Psoas muscle (tissue), 8 donors: ENCODE results near the gene PLD6. TPM values are rescaled to one million over a fixed set of nuclear protein-coding genes. Genes with fewer than 3 reads are reported as not detected.
"Not testable (repeated sequence)": the region's sequence is repeated elsewhere in the genome, so short reads cannot be mapped to it uniquely, and the experiment has no call there.

Source experiments
- ATAC-seq, 4 donors: fragments of 200-7000 bp; cut with Tn5 transposase; one replicate each; pipeline ENCODE4 v1.9.1; 2020; ENCODE audit warnings: moderate library complexity in 3 of 4, mild to moderate bottlenecking in 2 of 4
- DNase-seq, 2 donors: peaks; one replicate each; pipeline ENCODE4 v3.0.0-alpha.2; 2020
- H3K27ac ChIP-seq: fragments of 200-600 bp; one replicate; pipeline ENCODE4 v1.8.0; 2022
- H3K27me3 ChIP-seq, 3 donors: fragments of 200-600 bp in 1 of 3; one replicate each; pipeline versions ENCODE4 v1.6.1 to v1.8.0; 2013 to 2022; ENCODE audit warnings: low read length in 2 of 3, mild to moderate bottlenecking in 2 of 3, moderate library complexity in 1 of 3; ENCODE audit not compliant: insufficient read depth in 3 of 3
- H3K36me3 ChIP-seq, 2 donors: fragments of 200-600 bp in 1 of 2; one replicate each; pipeline versions ENCODE4 v1.6.1 to v1.8.0; 2013 to 2022; ENCODE audit warnings: low read depth in 1 of 2, mild to moderate bottlenecking in 1 of 2, moderate library complexity in 1 of 2; ENCODE audit not compliant: insufficient read depth in 1 of 2
- H3K4me1 ChIP-seq: fragments of 200-600 bp; one replicate; pipeline ENCODE4 v1.8.0; 2022
- H3K4me3 ChIP-seq: fragments of 200-600 bp; one replicate; pipeline ENCODE4 v1.8.0; 2022; ENCODE audit warnings: mild to moderate bottlenecking
- H3K9me3 ChIP-seq: fragments of 200-600 bp; one replicate; pipeline ENCODE4 v1.8.0; 2022
- WGBS, 3 donors: extraction: QIAGEN DNeasy Blood & Tissue Kit; methylation state at CpG; one replicate each; pipeline versions ENCODE4 v1.1.6 to v1.1.7; 2013; 5-methylcytosine and 5-hydroxymethylcytosine counted together
- intact Hi-C, 2 donors: fragments of 100-400 bp; cut with DNase I; formaldehyde crosslinking; loops; one replicate each; pipeline versions ENCODE4 v1.11.0 to v1.14.2; 2022
- polyA plus RNA-seq, 3 donors: library from polyadenylated mRNA; stranded (reverse); fragments of 200-250 nt; gene quantifications; one replicate each; pipeline ENCODE4 v1.2.3, GENCODE V29; 2013
- total RNA-seq, 4 donors: library from RNA; stranded (reverse); fragmentation: NEBNext Ultra II Directional in 2 of 4; extraction: Animal tissue kit (Norgen Biotek cat#: 25700) in 2 of 4; gene quantifications; one replicate each; pipeline versions ENCODE4 v1.2.1 to v1.2.4, GENCODE V29; 2021 to 2023
- TF ChIP-seq, protein P1 (sequence below): fragments of 200-600 bp; IDR thresholded peaks from one replicate; pipeline ENCODE4 v1.8.0; 2022; ENCODE audit warnings: antibody characterized with exemption
- donor health status: healthy with polysubstance abuse.
- donor health status: DM: no; HTN: no; CAD: no; lungs with moderate emphysema.
- donor health status: Bipolar disorder and iron deficiency.
- donor health status: healthy.
- donor health status: DM: yes; HTN: yes; CAD: no.
- donor health status: DM: no; HTN: no; CAD: no.
- donor health status: DM: no; HTN: no; CAD: no.
- donor health status: DM: yes; HTN: yes; CAD: no.

Gene PLD6
- total and polyA plus RNA-seq, 7 donors: 0.84 to 5.4 (median 2.5) TPM

DNA sequence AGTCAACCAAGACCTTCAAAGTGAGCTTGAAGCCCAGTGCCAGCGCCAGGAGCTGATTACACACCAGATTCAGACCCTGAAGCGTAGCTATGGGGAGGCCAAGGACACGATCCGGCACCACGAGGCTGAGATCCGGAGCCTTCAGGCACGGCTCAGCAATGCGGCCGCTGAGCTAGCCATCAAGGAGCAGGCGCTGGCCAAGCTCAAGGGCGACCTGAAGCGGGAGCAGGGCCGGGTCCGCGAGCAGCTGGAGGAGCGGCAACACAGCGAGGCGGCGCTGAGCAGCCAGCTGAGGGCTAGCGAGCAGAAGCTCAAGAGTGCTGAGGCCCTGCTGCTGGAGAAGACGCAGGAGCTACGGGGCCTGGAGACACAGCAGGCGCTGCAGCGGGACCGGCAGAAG lies 42.0 kb downstream of the PLD6 start:
- Histone ChIP-seq H3K4me3 (no peak overlapping the region), H3K27ac (no peak overlapping the region), H3K36me3 (peaks cover 10 to 100% of the 10 kb centered on the region in 2 donors), H3K27me3 (no peaks in the 10 kb centered on the region), H3K9me3 (no peaks in the 10 kb centered on the region), H3K4me1 (no peaks in the 10 kb centered on the region)
- ATAC-seq (no peak), DNase-seq (peak in 1 of 2 donors; percentile 29)
- WGBS, 3 donors: 84 to 89% (median 85%) methylated on average over 25 of the region's 25 CpGs
- TF ChIP-seq, protein P1, sequence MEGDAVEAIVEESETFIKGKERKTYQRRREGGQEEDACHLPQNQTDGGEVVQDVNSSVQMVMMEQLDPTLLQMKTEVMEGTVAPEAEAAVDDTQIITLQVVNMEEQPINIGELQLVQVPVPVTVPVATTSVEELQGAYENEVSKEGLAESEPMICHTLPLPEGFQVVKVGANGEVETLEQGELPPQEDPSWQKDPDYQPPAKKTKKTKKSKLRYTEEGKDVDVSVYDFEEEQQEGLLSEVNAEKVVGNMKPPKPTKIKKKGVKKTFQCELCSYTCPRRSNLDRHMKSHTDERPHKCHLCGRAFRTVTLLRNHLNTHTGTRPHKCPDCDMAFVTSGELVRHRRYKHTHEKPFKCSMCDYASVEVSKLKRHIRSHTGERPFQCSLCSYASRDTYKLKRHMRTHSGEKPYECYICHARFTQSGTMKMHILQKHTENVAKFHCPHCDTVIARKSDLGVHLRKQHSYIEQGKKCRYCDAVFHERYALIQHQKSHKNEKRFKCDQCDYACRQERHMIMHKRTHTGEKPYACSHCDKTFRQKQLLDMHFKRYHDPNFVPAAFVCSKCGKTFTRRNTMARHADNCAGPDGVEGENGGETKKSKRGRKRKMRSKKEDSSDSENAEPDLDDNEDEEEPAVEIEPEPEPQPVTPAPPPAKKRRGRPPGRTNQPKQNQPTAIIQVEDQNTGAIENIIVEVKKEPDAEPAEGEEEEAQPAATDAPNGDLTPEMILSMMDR: no peak
- intact Hi-C loops: loop anchor here in 1 of 2 donors (5.0 to 10.0 kb wide), 2 partner anchors 59 to 817 kb away; no protein-coding TSS in a partner anchor

DNA sequence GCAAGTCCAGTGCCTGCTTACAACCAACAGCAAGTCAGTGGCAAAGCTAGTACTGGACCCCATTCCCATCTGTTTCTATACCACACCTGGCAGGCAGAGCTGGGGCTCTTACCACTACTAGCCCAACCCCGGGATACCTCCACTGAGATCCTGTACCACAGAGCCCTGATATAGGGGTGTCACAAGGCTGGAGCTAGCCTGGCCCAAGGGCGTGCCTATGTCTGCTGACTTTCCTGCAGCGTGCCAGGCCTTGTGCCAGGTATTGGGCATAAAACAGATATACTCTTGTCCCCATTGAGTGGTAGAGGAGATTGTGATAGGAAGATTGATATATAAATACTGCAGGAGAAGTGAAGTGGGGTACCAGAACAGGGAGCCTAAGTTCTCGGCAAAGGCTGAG lies 44.4 kb downstream of the PLD6 start:
- no peaks in the 10 kb centered on the region for H3K9me3 ChIP-seq
- TF ChIP-seq, protein P1: no peak
- H3K4me1 ChIP-seq: no peaks in the 10 kb centered on the region
- ATAC-seq: no peak
- intact Hi-C loops: loop anchor here in 1 of 2 donors (5.0 to 10.0 kb wide), 2 partner anchors 57 to 814 kb away; no protein-coding TSS in a partner anchor
- peaks cover 15 to 99% of the 10 kb centered on the region in 2 donors for H3K36me3 ChIP-seq
- 89 to 95% (median 92%) methylated on average over 4 of the region's 4 CpGs for WGBS, 3 donors
- no peaks in the 10 kb centered on the region for H3K27me3 ChIP-seq
- H3K27ac ChIP-seq: no peak overlapping the region
- H3K4me3 ChIP-seq: no peak overlapping the region
- no peak for DNase-seq

DNA sequence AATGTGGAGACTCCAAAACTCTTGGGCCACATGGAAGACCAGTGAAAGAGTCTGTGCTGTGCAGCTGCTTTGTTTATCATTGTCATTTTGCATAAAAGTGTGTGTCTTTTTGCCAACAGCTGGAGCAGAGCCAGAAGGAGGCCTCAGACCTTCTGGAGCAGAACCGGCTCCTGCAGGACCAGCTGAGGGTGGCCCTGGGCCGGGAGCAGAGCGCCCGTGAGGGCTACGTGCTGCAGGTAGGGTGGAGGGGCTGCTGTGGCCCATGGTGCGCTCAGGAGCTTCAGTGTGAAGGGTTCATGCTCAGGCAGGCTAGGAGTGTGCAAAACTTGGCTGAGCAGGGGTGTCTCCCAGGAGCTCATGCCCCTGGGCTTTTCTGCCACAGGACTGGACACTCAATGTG lies 45.0 kb downstream of the PLD6 start:
- no peak for ATAC-seq
- intact Hi-C loops: loop anchor here in 1 of 2 donors (5.0 to 10.0 kb wide), 2 partner anchors 56 to 814 kb away; no protein-coding TSS in a partner anchor
- Histone ChIP-seq H3K36me3 (peaks cover 15 to 99% of the 10 kb centered on the region in 2 donors), H3K4me3 (no peak overlapping the region), H3K27me3 (no peaks in the 10 kb centered on the region), H3K9me3 (no peaks in the 10 kb centered on the region), H3K27ac (no peak overlapping the region), H3K4me1 (peaks cover 1% of the 10 kb centered on the region)
- WGBS, 3 donors: 82 to 91% (median 88%) methylated on average over 6 of the region's 6 CpGs
- no peak for DNase-seq
- TF ChIP-seq, protein P1: no peak

DNA sequence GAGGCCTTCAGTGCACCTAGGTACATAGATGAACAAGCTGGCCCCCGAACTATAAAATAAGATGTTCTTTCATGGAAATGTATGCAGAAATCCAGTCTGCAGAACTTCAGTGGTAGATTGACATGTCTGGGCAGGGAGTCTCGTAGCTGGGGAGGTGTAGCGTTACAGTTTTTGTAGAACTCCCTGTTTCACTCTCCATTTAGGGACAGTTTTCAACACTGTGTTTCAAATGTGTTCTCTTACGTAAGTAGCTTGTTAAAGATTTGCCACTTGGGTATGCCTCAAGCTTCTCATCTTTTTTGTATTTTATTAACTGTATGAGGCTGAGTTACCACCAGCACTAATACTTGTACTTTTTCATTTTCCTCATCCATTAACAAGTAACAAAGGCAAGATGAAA lies 46.6 kb downstream of the PLD6 start:
- Histone ChIP-seq H3K4me3 (no peak overlapping the region), H3K4me1 (peaks cover 5% of the 10 kb centered on the region), H3K27ac (no peak overlapping the region), H3K27me3 (no peaks in the 10 kb centered on the region), H3K9me3 (no peaks in the 10 kb centered on the region), H3K36me3 (peaks cover 13 to 99% of the 10 kb centered on the region in 2 donors)
- no peak for DNase-seq
- TF ChIP-seq, protein P1: no peak
- ATAC-seq: peak in 1 of 4 donors; percentile 52
- WGBS, 3 donors: 59 to 91% (median 69%) methylated on average over 4 of the region's 4 CpGs
- intact Hi-C loops: no loop called here

DNA sequence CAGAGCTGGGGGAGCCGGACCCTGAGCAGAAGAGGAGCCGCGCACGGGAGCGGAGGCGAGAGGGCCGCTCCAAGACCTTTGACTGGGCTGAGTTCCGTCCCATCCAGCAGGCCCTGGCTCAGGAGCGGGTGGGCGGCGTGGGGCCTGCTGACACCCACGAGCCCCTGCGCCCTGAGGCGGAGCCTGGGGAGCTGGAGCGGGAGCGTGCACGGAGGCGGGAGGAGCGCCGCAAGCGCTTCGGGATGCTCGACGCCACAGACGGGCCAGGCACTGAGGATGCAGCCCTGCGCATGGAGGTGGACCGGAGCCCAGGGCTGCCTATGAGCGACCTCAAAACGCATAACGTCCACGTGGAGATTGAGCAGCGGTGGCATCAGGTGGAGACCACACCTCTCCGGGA lies 47.6 kb downstream of the PLD6 start:
- H3K27me3 ChIP-seq, intact Hi-C loops, H3K9me3 ChIP-seq, H3K4me3 ChIP-seq, H3K27ac ChIP-seq, ATAC-seq, H3K4me1 ChIP-seq, DNase-seq: not testable (repeated sequence)
- H3K36me3 ChIP-seq: peaks cover 13 to 99% of the 10 kb centered on the region in 2 donors
- WGBS, 3 donors: 94 to 96% (median 95%) methylated on average over 30 to 33 of the region's 33 CpGs
